H54 (cell line): Measurements from ENCODE around the gene B3GNT9.
"Not testable (repeated sequence)": the region's sequence is repeated elsewhere in the genome, so short reads cannot be mapped to it uniquely, and the experiment has no call there.

ENCODE experiments used
- DNase-seq: peaks from one replicate; pipeline ENCODE4 v3.0.0; 2011; ENCODE audit warnings: low spot score, mixed read lengths; ENCODE audit not compliant: insufficient read length
- FAIRE-seq: peaks from 3 replicates; lab custom pipeline; 2011; peaks lifted over from hg19 to GRCh38; lab: Jason Lieb, UNC
- POLR2A ChIP-seq: IDR thresholded peaks from 2 replicates; pipeline ENCODE4 v1.6.1; 2011; ENCODE audit warnings: low read depth, mild to moderate bottlenecking, low read length

The B3GNT9 gene

DNA sequence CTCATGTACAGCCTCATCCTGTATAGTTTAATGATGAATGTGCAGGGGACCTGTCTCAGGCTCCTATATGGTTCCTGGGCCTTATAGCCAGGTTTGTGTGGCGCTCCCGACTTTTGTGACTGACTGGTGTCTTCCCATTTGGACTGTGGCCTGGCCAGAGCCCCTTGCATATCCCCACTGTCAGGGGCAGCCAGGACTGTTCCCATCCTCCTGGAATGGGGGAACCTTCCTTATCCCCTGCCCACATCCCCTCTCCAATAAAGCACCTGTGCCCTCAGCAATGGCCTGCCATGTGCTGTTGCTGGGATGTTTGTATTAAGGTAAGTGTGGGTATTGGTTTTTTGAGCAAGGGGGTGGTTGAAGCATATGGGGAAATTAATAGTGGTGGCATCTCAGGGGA is 2.6 kb downstream of the B3GNT9 start:
- DNase-seq, result no peak
- no peak for TF ChIP-seq POLR2A
- no peak for FAIRE-seq

DNA sequence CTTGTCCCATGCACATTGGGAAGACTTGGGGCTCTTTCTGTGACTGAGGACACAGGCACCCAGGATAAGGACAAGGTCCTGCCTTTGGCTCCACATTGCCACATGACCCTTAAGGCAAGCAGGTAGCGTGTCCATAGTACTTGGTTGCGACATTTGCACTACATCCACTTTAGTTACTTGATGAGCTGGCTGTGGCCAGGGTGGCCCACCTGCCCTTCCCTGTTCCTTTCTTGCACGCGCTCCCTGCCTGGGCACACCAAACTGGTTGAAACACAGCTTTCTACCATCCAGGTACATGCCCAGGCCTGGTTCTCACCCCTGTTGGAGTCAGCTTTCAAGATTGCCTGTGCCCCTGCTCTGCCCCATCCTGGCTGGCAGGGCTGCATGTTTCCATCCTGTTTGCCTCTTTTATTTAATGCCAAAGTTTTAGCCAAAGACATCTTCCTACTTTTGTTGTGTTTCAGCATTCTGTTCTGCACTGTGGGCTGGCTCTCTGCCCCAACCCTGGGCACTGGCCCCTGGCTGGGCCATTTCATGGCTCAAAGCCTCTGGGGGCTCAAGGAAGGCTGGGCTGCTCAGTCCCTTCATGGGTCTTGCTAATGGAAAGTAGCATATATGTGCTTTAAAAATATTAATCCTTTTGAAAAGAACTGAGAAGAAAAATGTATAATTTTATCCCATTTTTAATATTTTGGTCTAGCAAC is 3.2 kb downstream of the B3GNT9 start:
- no peak for FAIRE-seq
- TF ChIP-seq POLR2A, result no peak
- no peak for DNase-seq

DNA sequence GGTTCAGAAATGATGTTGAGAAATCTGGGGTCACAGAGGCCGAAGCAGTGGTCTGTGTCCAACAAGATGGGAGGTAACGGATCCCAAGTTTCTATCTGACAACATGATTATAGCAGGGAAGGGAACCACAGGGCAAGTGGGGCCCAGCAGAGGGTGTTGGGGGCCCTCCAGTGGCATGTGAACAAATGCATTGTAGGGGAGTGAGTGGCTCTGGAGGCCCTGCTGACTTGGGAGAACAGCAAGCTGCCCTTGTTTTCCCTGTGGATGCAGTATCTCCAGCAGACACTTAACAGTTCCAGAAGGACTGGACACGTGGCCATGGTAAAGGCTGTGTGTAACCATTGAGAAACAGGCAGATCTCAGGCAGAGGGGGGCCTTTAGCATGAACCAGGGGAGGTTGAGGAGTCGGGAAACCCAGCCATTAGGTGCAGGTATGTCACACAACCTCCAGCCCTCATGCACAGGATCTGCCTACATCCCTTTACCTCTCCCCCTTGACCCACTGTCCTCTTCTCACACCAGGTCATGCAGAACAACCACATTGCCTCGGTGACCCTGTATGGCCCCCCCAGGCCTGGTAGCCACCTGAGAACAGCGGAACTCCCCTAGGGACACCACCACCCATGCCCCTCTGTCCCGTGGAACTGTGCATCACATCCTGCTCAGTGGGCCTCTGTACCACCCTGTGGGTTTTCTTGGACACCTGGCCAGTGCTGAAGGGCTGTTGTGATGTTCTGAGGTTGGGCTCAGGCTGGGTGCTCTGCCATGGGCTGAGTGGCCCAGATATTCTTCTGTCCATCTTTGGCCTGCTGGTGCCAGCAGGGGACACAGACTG is 4.1 kb downstream of the B3GNT9 start:
- DNase-seq (no peak), FAIRE-seq (no peak)
- no peak for TF ChIP-seq POLR2A

- FAIRE-seq (no peak), DNase-seq (no peak)
- no peak for TF ChIP-seq POLR2A
These were observed 5.1 kb downstream of the B3GNT9 start for GRCh38 chr16:67145746-67146145.

DNA sequence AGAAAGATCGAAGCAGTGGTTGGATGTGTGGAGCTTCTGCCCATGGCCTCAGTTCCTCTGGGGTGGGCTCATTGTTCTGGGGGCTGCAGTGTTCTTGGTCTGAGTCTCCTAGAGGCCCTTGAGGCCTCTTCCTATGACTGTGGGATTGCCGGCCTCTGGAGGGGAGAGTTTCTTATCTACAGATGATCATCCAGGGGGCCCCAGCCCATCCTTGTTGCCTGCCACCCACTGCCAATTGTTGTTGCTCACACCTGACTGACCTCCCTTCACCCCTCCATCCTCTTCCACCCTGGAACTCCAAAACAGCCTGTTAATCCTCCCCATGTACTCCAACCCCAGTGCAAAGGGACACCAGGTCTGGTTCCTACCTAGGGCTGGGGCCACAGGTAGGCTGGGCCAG is 5.9 kb downstream of the B3GNT9 start:
- no peak for TF ChIP-seq POLR2A
- no peak for DNase-seq
- no peak for FAIRE-seq

DNA sequence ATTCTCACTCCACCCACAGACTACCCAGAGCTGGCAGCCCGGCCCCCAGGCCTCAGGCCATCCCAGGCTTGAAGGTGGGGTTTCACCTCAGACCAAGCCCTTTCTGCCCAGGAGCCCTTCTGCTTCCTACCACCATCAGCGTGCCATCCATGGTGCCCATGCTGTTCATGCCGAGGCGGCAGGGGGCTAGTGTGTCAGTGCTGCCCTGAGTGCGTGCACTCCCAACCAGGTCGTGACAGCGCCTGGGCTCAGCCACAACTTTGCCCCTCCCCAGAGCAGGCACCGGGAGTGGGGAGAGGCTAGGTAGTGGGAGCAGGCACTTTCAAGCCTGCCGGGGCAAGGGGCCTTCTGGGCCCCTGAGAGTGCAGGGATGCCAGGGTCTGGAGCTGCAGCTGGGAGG is 8.5 kb downstream of the B3GNT9 start:
- no peak for TF ChIP-seq POLR2A
- FAIRE-seq, result no peak
- no peak for DNase-seq

DNA sequence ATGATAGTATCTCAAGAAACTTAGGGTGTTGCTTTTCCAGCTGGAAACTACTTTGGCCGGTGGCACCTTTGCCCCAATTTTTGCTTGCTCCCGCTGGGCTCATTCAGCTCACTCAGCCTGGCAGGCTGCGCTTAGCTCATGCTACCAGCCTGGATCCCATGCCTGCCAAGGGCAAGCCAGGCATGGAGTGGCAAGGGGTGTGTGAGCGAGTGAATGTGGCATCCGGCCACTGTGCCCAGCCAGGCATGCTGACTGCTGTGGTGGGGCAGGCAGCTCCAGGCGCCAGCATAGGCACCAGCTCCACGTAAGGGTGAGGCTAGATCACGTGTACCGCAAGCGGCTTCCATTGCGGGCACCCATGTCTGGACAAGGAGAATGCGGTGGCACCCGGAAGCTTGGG is 9.4 kb downstream of the B3GNT9 start:
- DNase-seq, result no peak
- no peak for FAIRE-seq
- no peak for TF ChIP-seq POLR2A

DNA sequence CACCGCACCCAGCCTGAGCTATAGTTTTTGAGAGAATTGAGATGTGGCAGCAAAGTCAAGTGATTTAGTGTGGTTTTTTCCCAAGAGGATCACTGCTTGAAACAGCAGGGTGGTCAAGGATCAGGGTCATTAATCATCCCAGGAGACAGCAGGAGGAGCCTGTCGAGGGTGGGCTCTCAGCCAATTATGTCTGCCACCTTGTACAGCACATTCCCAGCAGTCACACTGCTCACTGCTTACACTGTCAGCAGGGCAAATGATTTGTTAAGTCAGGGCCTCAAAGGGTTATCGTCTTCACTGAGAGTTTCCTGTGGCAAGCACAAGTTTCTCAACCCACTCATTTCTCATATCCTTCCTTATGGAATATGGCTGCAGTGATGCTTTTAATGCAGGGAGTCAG is 13.2 kb downstream of the B3GNT9 start:
- TF ChIP-seq POLR2A, result no peak
- DNase-seq (no peak), FAIRE-seq (no peak)

- TF ChIP-seq POLR2A, result no peak
- FAIRE-seq (no peak), DNase-seq (no peak)
These were observed 21.4 kb downstream of the B3GNT9 start for GRCh38 chr16:67129422-67129821.

- no peak for DNase-seq
- TF ChIP-seq POLR2A, result no peak
- no peak for FAIRE-seq
These were observed 21.9 kb downstream of the B3GNT9 start for GRCh38 chr16:67128887-67129286.

- no peak for TF ChIP-seq POLR2A
- DNase-seq, result no peak
- no peak for FAIRE-seq
These were observed 22.4 kb downstream of the B3GNT9 start for GRCh38 chr16:67128417-67128816.

- DNase-seq, FAIRE-seq: not testable (repeated sequence)
These were observed 28.0 kb downstream of the B3GNT9 start for GRCh38 chr16:67122799-67123198.

GRCh38 chr16:67120025-67120424 is 30.8 kb downstream of the B3GNT9 start:
- FAIRE-seq (no peak), DNase-seq (no peak)
- TF ChIP-seq POLR2A, result no peak

DNA sequence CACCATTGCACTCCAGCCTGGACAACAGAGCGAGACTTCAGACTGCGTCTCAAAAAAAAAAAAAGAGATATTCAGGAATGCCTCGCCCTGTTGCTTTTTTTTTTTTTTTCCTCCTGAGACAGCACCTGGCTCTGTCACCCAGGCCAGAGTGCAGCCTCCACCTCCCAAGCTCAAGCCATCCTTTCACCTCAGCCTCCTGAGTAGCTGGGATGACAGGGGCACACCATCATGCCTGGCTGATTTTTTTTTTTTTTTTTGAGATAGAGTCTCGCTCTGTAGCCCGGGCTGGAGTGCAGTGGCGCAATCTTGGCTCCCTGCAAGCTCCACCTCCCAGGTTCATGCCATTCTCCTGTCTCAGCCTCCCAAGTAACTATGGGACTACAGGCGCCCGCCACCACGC is 33.1 kb downstream of the B3GNT9 start:
- no peak for TF ChIP-seq POLR2A
- DNase-seq (no peak), FAIRE-seq (no peak)
